Measurements from ENCODE around the gene CTNND1. TPM values are rescaled to one million over a fixed set of nuclear protein-coding genes. Genes with fewer than 3 reads are reported as not detected.
"Not testable (repeated sequence)": the region's sequence is repeated elsewhere in the genome, so short reads cannot be mapped to it uniquely, and the experiment has no call there.

Gene CTNND1
- total RNA-seq, 4 donors from 2014 or later = 87.6 to 123 (median 93.8) TPM

- H3K4me3 ChIP-seq = no peak overlapping the region
- no peak overlapping the region for H3K27ac ChIP-seq
- no peaks in the 10 kb centered on the region for H3K9me3 ChIP-seq
- WGBS, 2 donors (ENCODE audit: low coverage in 1 of 2) = 78 to 91% methylated on average over 1 of the region's 1 CpG
- H3K4me1 ChIP-seq = no peaks in the 10 kb centered on the region
- peaks cover 23% of the 10 kb centered on the region for H3K27me3 ChIP-seq
- TF ChIP-seq POLR2AphosphoS5 (IDR thresholded peaks at IDR 0.05) (no peak), CTCF (IDR thresholded peaks at IDR 0.05) (no peak), POLR2A (IDR thresholded peaks at IDR 0.05) (no peak), EP300 (IDR thresholded peaks at IDR 0.05) (no peak)
- no peak for ATAC-seq
- H3K36me3 ChIP-seq = no peaks in the 10 kb centered on the region
These were observed 73.2 kb downstream of the CTNND1 start for GRCh38 chr11:57834852-57835251.

GRCh38 chr11:57838609-57839008, 77.0 kb downstream of the CTNND1 start:
- H3K4me3 ChIP-seq, ATAC-seq, H3K36me3 ChIP-seq, H3K27ac ChIP-seq, H3K4me1 ChIP-seq, H3K9me3 ChIP-seq: not testable (repeated sequence)
- WGBS, 2 donors (ENCODE audit: low coverage in 1 of 2) = 83 to 100% methylated on average over 2 to 3 of the region's 3 CpGs
- peaks cover 23% of the 10 kb centered on the region for H3K27me3 ChIP-seq

- H3K27me3 ChIP-seq = peaks cover 8% of the 10 kb centered on the region
- 27 to 43% methylated on average over 1 of the region's 1 CpG for WGBS, 2 donors (ENCODE audit: low coverage in 1 of 2)
- peaks cover 0 to 5% (median 0%) of the 10 kb centered on the region in 3 donors for H3K9me3 ChIP-seq
- no peaks in the 10 kb centered on the region for H3K36me3 ChIP-seq
- no peak overlapping the region for H3K27ac ChIP-seq
- TF ChIP-seq CTCF (IDR thresholded peaks at IDR 0.05) = no peak
- TF ChIP-seq POLR2AphosphoS5 (IDR thresholded peaks at IDR 0.05) = no peak
- no peak for TF ChIP-seq EP300 (IDR thresholded peaks at IDR 0.05)
- no peak for TF ChIP-seq POLR2A (IDR thresholded peaks at IDR 0.05)
- no peaks in the 10 kb centered on the region for H3K4me1 ChIP-seq
- no peak overlapping the region for H3K4me3 ChIP-seq
- ATAC-seq = no peak
These were observed 81.3 kb downstream of the CTNND1 start for GRCh38 chr11:57842873-57843272.

GRCh38 chr11:57867966-57868365, 106.4 kb downstream of the CTNND1 start:
- H3K27ac ChIP-seq = no peak overlapping the region
- no peak for ATAC-seq
- no peaks in the 10 kb centered on the region for H3K4me1 ChIP-seq
- TF ChIP-seq EP300 (IDR thresholded peaks at IDR 0.05) = no peak
- no peak for TF ChIP-seq POLR2A (IDR thresholded peaks at IDR 0.05)
- TF ChIP-seq POLR2AphosphoS5 (IDR thresholded peaks at IDR 0.05) = no peak
- no peak for TF ChIP-seq CTCF (IDR thresholded peaks at IDR 0.05)
- peaks cover 8% of the 10 kb centered on the region for H3K27me3 ChIP-seq
- no peaks in the 10 kb centered on the region for H3K9me3 ChIP-seq
- H3K36me3 ChIP-seq = no peaks in the 10 kb centered on the region
- no peak overlapping the region for H3K4me3 ChIP-seq

GRCh38 chr11:57868491-57868890, 106.9 kb downstream of the CTNND1 start:
- no peak for ATAC-seq
- 40% methylated on average over 1 of the region's 2 CpGs; no CpG with 5 or more reads in 1 of the 2 donors for WGBS, 2 donors (ENCODE audit: low coverage in 1 of 2)
- H3K27ac ChIP-seq = no peak overlapping the region
- H3K27me3 ChIP-seq = peaks cover 11% of the 10 kb centered on the region
- no peak overlapping the region for H3K4me3 ChIP-seq
- no peaks in the 10 kb centered on the region for H3K4me1 ChIP-seq
- TF ChIP-seq EP300 (IDR thresholded peaks at IDR 0.05) (no peak), POLR2A (IDR thresholded peaks at IDR 0.05) (no peak), POLR2AphosphoS5 (IDR thresholded peaks at IDR 0.05) (no peak), CTCF (IDR thresholded peaks at IDR 0.05) (no peak)
- no peaks in the 10 kb centered on the region for H3K36me3 ChIP-seq
- no peaks in the 10 kb centered on the region for H3K9me3 ChIP-seq

Small RNAs within 50 kb of the gene (small RNA-seq; reads per million reads assigned to genes)
- gene AP001931.1 (0 reads per million in 4 donors), gene TMX2-CTNND1 (0 reads per million in 4 donors)

Other genes with a start within 250 kb of the CTNND1 start
- gene SLC43A1, start 246.1 kb upstream of the CTNND1 start, total RNA-seq = 10 to 100 TPM; 14.8 to 36.6 (median 19.7) TPM
- gene TIMM10, start 231.0 kb upstream of the CTNND1 start, total RNA-seq = 10 to 100 TPM; 23.5 to 29.0 (median 27.9) TPM
- gene SMTNL1, start 224.2 kb upstream of the CTNND1 start, total RNA-seq = not detected
- gene UBE2L6, start 194.1 kb upstream of the CTNND1 start, total RNA-seq = 10 to 100 TPM; 15.3 to 34.6 (median 28.3) TPM
- 100 to 1,000 TPM; 237 to 689 (median 443) TPM for gene SERPING1, start 164.1 kb upstream of the CTNND1 start, total RNA-seq
- gene YPEL4, start 111.9 kb upstream of the CTNND1 start, total RNA-seq = 1 to 10 TPM; 1.2 to 3.3 (median 1.5) TPM
- 10 to 100 TPM; 11.4 to 21.7 (median 16.6) TPM for gene CLP1, start 104.0 kb upstream of the CTNND1 start, total RNA-seq
- 10 to 100 TPM; 34.3 to 52.1 (median 45.8) TPM for gene ZDHHC5, start 93.7 kb upstream of the CTNND1 start, total RNA-seq
- 10 to 100 TPM; 10.4 to 15.5 (median 12.5) TPM for gene MED19, start 49.6 kb upstream of the CTNND1 start, total RNA-seq
- 10 to 100 TPM; 44.0 to 52.1 (median 50.0) TPM for gene TMX2, start 49.2 kb upstream of the CTNND1 start, total RNA-seq
- 100 to 1,000 TPM in 2 of 4 donors, 10 to 100 TPM in 2; 81.2 to 143 (median 97.0) TPM for gene SELENOH, start 20.3 kb upstream of the CTNND1 start, total RNA-seq
- gene BTBD18, start 10.0 kb upstream of the CTNND1 start, total RNA-seq = not detected

Measured in gastroesophageal sphincter (tissue), 4 donors.